ENCODE data around the gene DCLK1.

GRCh38 chr13:35833031-35833430, 298.2 kb downstream of the DCLK1 start:
- TF ChIP-seq, protein P1, sequence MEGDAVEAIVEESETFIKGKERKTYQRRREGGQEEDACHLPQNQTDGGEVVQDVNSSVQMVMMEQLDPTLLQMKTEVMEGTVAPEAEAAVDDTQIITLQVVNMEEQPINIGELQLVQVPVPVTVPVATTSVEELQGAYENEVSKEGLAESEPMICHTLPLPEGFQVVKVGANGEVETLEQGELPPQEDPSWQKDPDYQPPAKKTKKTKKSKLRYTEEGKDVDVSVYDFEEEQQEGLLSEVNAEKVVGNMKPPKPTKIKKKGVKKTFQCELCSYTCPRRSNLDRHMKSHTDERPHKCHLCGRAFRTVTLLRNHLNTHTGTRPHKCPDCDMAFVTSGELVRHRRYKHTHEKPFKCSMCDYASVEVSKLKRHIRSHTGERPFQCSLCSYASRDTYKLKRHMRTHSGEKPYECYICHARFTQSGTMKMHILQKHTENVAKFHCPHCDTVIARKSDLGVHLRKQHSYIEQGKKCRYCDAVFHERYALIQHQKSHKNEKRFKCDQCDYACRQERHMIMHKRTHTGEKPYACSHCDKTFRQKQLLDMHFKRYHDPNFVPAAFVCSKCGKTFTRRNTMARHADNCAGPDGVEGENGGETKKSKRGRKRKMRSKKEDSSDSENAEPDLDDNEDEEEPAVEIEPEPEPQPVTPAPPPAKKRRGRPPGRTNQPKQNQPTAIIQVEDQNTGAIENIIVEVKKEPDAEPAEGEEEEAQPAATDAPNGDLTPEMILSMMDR (IDR thresholded peaks at IDR 0.05) = no peak
- no peak for TF ChIP-seq EZH2 (IDR thresholded peaks at IDR 0.05)
